ENCODE data around the gene C2.

C2 gene

DNA sequence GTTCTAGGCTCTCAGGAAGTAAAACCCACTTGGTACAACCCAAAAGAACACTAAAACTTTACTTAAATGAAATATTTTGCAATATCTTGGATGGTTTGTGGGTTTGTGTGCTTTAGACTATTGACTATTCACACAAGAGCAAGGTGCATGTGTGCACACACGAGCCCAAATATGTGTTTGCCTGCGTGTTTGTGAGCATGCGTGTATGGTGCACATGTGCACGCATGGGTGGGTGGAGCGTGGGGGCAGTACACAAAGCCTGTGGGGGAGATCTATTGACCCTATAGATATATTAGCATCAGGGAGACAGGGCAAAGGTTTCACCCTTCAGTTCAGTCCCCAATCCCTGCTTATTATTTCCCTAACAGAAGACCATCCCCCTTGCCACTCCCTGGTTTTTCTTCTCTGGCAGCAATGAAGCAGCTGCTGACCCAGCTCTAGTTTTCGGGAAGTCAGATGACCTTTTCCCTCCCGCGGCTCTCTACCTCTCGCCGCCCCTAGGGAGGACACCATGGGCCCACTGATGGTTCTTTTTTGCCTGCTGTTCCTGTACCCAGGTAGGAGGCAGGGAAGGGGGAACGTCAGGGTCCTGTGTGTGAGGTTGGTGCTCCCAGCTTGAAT lies at the start of gene C2:
Gene C2 (plus strand): TSS at position 476 of the 621 bp plus-strand sequence. CDS start 36 bp downstream, at position 512.
- no peak for DNase-seq

GRCh38 chr6:31878222-31878621 lies 49.3 kb upstream of the C2 start:
- DNase-seq, result no peak

- no peak for DNase-seq
Measured at GRCh38 chr6:31878726-31879125, 48.8 kb upstream of the C2 start, which contains the start of gene SLC44A4. SLC44A4 (minus strand) TSS chr6:31878997; CDS start chr6:31878980, 17 bp downstream.

DNA sequence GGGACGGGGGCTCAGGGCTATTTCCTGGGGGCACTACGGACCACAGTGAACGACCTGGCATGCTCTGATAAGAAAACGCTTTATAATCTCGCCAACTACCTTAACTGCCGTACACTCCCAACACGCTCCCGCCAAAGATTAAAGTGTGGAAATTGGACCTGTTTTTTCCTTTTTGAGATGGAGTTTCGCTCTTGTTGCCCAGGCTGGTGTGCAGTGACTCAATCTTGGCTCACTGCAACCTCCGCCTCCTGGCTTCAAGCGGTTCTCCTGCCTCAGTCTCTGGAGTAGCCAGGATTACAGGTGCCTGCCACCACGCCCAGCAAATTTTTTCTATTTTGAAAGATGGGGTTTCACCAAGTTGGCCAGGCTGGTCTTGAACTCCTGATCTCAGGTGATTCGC lies 48.4 kb upstream of the C2 start:
- DNase-seq, result no peak

DNA sequence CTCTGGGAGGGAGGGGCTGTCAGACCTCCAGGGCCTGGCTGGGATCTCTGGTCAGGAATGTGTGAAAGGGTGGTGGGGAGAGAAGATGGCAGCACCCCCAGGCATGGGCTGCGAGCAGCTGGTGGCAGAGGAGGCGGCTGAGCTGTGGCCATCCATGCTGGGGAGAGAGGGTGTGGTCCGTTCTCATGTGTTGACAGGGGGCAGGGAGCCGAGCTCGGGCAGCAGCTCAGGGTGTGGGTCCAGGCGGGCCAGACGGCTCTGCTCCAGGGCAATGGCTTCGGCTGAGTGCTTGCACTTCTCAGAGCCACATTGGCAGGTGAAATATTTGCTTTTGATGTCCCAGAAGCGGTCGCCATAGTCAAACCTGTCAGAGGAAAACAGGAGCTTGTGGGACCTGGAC lies 47.6 kb upstream of the C2 start:
- DNase-seq, result no peak

DNA sequence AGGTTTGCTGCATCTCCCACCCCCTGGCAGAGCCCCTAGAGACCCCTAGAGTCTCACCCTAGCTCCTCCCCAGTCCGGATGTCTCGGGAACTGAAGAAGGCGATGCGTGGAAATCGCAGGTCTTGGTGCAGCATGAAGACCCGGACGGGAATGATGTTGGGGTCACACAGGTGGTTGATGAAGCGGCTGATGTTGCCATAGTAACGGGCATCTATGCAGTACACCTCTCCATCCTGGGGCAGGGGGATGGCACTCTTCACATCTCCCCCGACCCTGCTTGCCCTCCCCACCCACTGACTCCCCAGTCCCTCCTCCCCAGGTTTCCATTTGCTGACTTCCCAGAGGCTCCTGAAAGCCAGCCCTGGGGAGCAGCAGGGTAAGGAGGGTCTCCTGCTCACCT lies 46.9 kb upstream of the C2 start:
- no peak for DNase-seq

DNA sequence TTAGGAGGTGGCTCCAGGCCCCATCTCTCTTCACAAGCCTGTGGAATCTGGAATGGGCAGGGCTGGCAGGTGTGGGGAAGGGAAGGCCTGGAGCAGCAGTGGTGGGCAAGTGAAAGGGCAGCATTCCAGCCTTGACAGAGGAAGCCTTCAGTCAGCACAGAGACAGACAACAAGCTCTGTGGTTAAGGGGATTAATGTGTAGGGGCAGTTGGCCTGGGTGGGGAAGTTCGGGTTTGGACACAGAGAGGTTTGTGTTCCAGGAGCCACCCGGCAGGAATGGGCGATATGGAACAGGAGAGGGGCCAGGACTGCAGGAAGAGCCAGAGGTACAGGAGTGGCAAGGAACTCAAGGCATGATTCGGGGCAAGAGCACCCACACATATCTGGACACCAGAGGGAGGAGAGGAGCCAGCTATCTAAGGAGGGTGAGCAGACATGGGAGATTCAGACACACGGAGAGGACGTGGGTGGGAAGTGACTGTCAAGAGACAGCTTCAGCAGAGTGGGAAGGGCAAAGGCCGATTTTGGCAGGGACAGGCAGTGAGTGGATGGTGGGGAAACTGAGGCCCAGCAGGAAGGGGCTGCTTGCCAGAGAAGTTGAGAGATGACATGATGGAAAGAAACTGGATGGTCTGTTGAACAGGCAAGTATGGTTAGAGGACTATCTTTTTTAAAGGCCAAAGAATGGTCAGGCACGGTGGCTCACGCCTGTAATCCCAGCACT lies 46.2 kb upstream of the C2 start:
- DNase-seq, result no peak

DNA sequence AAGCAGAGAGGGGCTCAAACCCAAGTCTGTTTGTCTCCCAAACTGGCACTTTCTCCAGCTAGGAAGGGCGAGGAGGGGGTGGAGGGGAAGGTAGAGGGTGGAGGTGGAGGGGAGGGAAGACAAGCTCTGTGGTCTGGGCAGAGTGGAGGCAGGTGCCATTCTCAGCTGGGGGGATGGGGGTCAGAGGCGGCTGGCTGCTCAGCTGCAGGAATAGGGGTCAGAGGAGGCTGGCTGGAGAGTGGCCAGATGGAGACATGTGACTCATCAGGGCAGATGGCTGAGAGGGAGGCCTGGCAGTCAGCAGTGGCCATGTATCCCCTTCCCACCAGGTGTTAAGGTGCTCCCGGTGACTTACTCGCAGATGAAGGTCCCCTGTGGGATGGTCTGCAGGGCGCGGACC lies 45.2 kb upstream of the C2 start:
- DNase-seq, result no peak

- no peak for DNase-seq
Measured at GRCh38 chr6:31883676-31884075, 43.8 kb upstream of the C2 start.

DNA sequence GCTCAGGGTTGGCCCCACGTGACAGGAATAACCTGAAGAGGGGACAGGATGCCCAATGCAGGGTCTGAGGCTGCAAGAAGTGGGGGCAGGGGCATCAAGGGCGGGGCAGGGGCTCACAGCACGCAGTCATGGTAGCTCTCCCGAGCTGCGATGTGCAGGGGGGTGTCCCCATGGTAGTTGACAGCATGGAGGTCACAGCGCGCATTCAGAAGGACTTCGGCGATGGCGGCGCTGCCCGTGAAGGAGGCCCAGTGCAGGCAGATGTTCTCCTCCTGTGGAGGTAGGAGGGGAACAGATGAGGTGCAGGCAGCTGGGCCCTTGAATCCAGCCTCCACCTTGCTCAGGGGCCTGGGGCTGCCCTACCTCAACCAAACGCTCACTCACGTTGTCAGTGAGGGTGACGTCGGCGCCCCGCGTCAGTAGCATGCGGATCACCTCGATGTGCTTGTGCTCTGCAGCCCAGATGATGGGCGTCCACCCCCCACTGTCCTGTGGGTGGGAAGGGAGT lies 42.9 kb upstream of the C2 start:
- DNase-seq, result no peak

GRCh38 chr6:31886541-31886991 lies 41.0 kb upstream of the C2 start:
- no peak for DNase-seq

DNA sequence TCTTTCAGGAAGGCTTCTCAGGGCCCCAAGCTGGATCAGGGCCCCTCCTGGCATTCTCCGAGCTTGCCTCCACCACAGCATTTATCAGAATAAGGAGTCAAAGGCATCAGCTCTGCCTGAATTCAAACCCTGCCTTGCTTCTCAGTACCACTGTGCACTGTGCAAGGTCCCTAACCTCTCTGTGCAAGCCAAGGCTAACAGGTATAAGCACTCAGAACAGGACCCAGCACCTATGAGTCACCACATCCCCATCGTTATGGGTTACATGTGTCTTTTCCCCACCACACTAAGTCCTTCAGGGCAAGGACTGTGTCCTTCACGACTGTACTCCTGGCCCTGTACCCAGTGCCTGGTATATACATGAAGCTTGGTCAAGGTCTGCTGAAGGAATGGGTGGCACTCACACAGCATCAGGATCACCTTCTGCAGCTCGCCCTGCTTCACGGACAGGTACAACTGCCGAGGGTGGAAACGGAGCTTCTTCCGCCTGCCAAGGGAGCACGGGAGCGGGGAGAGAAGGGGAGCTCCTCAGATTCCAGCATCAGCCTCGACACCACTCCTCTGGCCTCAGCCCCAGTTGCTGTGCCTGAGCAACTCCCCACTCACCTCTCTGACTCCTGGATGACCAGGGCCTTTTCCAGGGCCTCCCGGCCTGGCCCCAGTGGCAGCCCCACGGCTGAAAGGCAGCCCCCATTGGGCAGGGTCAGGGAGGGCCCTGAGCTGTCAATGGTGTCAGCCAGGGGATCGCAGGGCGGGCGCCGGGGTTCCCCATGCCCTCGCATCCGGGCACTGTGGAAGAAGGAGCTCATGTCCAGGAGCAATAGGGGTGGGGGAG lies 40.1 kb upstream of the C2 start:
- no peak for DNase-seq

- DNase-seq, result no peak
Measured at GRCh38 chr6:31888276-31889258, 39.0 kb upstream of the C2 start.

GRCh38 chr6:31889331-31889972 lies 38.1 kb upstream of the C2 start:
- no peak for DNase-seq

GRCh38 chr6:31892821-31893220 lies 34.7 kb upstream of the C2 start:
- no peak for DNase-seq

GRCh38 chr6:31896493-31896855 lies 31.0 kb upstream of the C2 start:
- DNase-seq, result no peak

DNA sequence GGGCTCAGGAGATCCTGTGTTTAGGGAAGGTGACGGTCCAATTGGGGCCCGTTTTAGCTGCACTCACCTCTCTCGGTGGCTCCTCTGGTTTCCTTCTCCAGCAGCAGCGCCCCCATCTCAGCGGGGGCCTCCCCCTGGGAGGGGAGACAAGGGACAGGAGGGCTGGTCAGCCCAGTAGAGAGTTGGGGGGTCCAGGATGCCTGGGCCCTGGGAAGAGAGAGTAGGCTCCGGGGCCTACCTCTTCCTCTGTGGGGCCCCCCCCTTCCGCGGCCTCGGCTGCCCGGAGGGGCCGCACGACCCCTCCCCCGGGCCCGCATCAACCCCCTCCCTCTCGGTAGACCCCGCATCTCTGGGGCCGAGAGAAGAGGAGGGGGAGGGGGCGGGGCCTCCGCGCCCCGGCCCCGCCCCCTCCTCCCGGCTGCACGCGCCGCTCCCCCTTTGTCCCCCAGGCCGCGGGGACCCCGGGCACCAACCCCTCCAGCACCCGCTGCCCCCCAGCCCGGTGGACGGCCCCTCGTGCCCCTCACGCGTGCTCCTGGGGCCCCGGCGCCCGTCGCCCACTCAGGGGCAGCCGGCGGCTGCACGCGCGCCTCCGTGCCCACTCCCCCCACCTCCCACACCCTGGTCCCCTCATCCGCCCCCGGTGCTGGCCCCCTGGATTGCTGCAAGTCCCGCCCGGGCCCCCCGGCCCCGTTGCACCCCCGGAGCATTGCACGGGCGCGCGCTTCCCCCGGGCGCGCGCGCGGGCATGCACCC lies 30.5 kb upstream of the C2 start:
- no peak for DNase-seq

DNA sequence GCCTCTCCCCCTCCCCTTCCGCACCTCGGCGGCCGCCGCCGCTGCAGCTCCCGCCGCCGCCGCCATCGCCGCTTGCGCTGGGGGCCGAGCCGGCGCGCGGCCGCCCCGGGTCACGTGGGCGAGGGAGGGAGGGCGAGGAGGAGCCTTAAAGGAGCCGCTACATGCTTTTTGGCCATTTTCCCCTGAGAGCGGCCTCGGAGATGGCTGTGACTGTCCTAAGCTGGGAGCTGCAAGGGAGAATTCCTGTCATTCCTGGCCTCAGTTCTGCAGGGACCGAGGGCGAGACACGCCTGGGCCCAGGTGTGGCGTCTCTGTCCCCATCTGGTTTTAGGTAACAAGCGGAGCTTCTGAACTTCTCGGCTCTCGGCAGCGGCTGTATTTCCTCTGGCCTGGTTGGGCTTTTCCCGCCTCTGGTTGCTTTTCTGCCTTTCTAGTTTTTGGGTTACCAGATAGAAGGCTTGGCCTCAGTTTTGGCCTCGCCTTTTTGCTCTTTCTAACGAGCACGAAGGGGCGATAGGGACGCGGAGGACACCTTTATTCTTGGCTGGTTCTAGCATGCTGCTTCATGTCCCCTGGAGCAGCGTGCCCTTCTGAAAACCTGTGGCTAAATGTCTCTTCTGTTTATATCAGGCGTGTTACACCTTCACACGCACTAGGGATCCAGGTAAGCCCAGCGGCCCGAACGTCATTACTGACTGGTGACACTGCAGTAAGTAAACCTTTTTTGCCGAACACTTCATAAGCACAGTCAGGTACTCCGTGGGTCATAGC lies 29.7 kb upstream of the C2 start, which contains the start of gene EHMT2:
Gene EHMT2 (minus strand): TSS at position 87 of the 771 bp plus-strand sequence. CDS start 21 bp downstream, at position 66.
- peak; percentile 51 for DNase-seq

- DNase-seq, result peak; percentile 11
Measured at GRCh38 chr6:31898383-31899011, 29.0 kb upstream of the C2 start.

DNA sequence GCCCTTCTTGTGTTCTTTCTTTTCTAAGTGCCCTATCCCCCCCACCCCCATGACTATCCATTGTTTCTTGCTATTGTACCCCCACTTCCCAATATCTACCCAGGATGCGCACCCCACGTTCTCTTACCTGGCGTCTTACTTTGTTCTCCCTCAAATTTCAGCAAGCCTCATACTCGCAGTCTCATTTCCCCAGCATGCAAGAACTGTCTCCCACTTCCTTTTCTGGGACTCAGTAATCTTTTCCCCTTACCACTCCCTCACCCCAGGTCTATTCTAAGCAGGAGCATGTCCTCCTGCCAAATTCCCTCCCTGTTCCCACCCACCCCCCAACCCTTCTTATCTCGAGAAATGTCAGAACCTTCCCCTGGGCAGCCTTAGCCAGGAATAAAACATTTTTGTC lies 28.3 kb upstream of the C2 start:
- DNase-seq, result no peak
